Liver (tissue), 3 donors: ENCODE data around the gene SMYD3.

Experiments
- CTCF ChIP-seq: fragments of 150-350 bp; IDR thresholded peaks from 2 replicates; pipeline ENCODE4 v1.5.1; 2017; ENCODE audit warnings: improper control_type of control experiment, low read depth, low read length; ENCODE audit not compliant: missing input control
- SP1 ChIP-seq: IDR thresholded peaks from 2 replicates; pipeline ENCODE4 v1.6.1; 2018; ENCODE audit warnings: antibody characterized with exemption, mild to moderate bottlenecking
- TAF1 ChIP-seq: conservative IDR thresholded peaks from 2 replicates; pipeline ENCODE4 v1.6.1; 2016; ENCODE audit warnings: antibody characterized with exemption, mild to moderate bottlenecking
- YY1 ChIP-seq: IDR thresholded peaks from 2 replicates; pipeline ENCODE4 v1.6.1; 2016; ENCODE audit warnings: antibody characterized with exemption, mild to moderate bottlenecking
- donor health status: healthy.
- donor health status: healthy.

GRCh38 chr1:245754463-245754961, 752.6 kb downstream of the SMYD3 start:
- TF ChIP-seq TAF1 (no peak), CTCF (no peak), YY1 (no peak), SP1 (no peak)
